HUES48 (cell line): ENCODE data around the gene HOXD10.

Experiments used
- H3K27ac ChIP-seq: one replicate; pipeline ENCODE4 v1.7.0; 2013; ENCODE audit warnings: low read depth, low read length, inconsistent platforms
- H3K27me3 ChIP-seq: 2 replicates; pipeline ENCODE4 v1.6.1; 2013; ENCODE audit warnings: mild to moderate bottlenecking, low read length; ENCODE audit not compliant: control insufficient read depth, insufficient read depth
- H3K36me3 ChIP-seq: 2 replicates; pipeline ENCODE4 v1.6.1; 2013; ENCODE audit warnings: low read length; ENCODE audit not compliant: control insufficient read depth, insufficient read depth
- H3K4me1 ChIP-seq: 2 replicates; pipeline ENCODE4 v1.6.1; 2013; ENCODE audit warnings: mild to moderate bottlenecking, low read length; ENCODE audit not compliant: control insufficient read depth, insufficient read depth
- H3K4me3 ChIP-seq: 2 replicates; pipeline ENCODE4 v1.5.1; 2013; ENCODE audit warnings: mild to moderate bottlenecking, low read depth, low read length
- H3K9ac ChIP-seq: 2 replicates; pipeline ENCODE4 v1.6.1; 2013; ENCODE audit warnings: mild to moderate bottlenecking, low read depth, low read length, moderate library complexity
- H3K9me3 ChIP-seq: 2 replicates; pipeline ENCODE4 v1.6.1; 2013; ENCODE audit warnings: low read length; ENCODE audit not compliant: control insufficient read depth, insufficient read depth

The HOXD10 gene

DNA sequence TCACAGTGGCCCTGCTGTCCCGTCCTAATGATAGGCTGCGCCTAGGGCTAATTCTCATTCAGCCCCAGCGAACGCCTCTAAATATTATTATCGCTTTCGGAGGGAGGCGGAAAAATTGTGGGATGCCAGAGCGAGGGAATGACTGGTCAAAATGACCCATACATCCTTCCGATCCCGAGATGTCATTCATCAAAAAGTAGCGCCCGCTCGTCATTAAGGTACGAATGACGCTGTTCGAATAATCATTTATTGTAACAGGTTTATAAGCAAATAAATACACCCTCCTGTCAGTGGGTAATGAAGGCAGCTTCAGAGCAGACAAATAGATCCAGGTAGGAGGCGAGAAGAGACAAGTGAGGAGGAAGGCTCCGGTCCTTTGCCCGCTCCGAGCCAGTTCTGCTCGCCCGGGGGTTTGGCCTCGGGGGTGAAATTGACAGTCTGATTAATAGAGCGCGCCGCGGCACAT is 32.7 kb upstream of the HOXD10 start, which contains the start of gene EVX2:
EVX2 (minus strand) TSS at position 167 of the 466 bp plus-strand sequence. CDS start 186 bp downstream, outside the sequence.
- Histone ChIP-seq H3K4me3 (no peak within 1 kb of the TSS), H3K9me3 (no peaks in the 10 kb centered on the region), H3K27me3 (peaks cover 98% of the 10 kb centered on the region), H3K36me3 (no peaks in the 10 kb centered on the region), H3K27ac (no peak within 1 kb of the TSS), H3K9ac (no peak within 1 kb of the TSS), H3K4me1 (peaks cover 14% of the 10 kb centered on the region)

DNA sequence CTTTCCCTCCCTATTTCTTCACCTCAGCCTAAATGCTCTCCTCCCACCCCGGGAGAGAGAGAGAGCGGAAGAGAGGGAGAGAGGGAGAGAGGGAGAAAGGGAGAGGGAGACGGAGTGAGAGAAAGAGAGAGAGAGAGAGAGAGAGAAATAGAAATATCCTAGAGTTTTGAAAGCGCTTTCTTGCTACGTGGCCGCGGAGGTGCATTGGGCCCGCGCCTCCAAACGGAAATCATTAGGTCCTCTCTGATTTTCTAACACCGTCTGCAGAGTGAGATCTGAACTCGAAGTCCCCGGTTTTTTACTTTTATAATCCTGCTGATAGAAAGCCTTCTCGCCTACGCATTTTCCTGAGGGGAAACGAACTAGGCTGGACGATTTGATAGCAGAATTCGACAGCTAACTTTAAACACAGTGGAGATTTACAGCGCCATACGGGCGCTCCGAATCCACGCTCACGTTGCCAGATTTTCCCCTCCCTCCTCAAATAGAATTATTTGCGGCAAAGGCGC is 31.9 kb upstream of the HOXD10 start:
- H3K4me1 ChIP-seq = peaks cover 17% of the 10 kb centered on the region
- no peak overlapping the region for H3K4me3 ChIP-seq
- H3K9me3 ChIP-seq = no peaks in the 10 kb centered on the region
- no peaks in the 10 kb centered on the region for H3K36me3 ChIP-seq
- H3K9ac ChIP-seq = no peak overlapping the region
- no peak overlapping the region for H3K27ac ChIP-seq
- H3K27me3 ChIP-seq = peaks cover 98% of the 10 kb centered on the region

DNA sequence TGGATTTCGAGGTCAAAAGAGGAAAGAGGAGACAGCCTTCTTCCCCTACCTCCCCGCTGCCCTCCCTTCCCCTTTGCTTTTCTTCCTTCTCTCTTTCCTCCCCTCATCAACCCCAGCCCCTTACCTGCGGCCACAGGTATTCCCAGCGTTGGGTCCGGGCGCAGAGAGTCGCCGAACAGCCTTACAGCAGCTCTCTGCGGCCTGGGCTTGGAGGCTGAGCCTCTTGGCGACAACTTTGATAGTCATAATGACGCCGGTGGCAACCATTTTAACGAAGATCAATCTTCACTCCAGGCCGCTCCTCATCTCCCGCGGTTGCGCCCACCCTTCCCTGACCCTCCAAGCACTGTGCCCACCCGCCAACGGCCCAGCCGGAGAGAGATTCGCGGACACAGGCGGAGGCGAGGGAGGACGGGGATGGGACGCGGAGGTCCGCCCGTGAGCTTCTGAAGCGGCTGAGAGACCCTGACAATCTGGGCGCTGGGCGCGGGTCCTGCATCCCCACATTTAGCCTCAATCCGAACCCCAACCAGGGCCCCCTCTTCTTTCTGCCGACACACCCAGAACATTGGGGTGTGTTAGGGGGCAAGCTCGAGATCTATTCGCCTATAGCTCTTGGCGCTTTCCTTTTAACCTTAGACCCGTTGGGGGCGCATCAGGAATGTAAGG is 31.3 kb upstream of the HOXD10 start:
- H3K9ac ChIP-seq = no peak overlapping the region
- H3K27ac ChIP-seq = no peak overlapping the region
- H3K4me1 ChIP-seq = peaks cover 17% of the 10 kb centered on the region
- peak overlapping the region; percentile 36; the same call in 1 of the 2 replicates for H3K4me3 ChIP-seq
- H3K36me3 ChIP-seq = no peaks in the 10 kb centered on the region
- H3K9me3 ChIP-seq = no peaks in the 10 kb centered on the region
- H3K27me3 ChIP-seq = peaks cover 100% of the 10 kb centered on the region

DNA sequence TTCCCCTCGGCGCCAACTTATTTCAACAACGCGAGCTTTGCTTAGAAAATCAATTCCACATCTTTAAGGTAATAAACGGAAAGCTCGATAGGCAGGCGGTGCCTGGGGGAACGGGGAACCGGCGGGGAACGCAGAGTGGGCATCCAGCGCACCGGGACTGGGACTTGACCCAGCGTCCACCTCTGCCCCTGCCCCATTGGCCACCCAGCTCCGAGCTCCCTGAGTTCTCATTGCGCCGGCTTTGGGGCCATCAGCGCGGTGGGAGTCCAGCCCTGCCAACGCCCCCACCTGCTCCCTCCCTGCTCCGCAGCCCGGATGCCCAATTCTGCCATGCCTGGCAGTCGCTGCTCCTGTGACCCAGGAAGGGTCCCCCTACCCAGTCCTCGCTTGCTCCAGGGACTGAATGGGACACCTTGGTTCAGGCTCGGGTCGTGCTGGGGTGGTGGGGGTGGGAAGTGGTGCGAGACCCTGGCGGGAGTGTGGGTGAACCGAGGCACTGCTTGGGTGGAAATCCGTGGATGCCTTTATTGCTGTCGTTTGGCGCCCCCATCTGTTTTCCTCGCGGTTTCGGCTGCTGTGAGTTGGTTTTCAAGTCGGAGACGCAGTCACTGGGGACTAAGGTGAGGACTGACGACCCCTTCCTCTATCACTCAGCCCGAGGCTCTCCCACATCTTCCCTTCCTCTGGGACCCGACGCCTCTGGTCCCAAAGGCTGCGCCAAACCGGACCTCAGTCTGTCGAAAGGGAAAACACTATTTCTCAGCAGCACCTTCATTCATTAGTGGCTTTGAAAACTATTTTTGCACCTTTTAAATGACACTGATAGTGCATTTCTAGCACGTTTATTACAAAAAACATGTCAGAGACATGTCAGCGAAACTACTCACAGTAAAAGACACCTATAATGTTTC is 30.5 kb upstream of the HOXD10 start:
- Histone ChIP-seq H3K4me3 (peak overlapping the region; percentile 36; the same call in 1 of the 2 replicates), H3K27me3 (peaks cover 100% of the 10 kb centered on the region), H3K4me1 (peaks cover 17% of the 10 kb centered on the region), H3K9me3 (no peaks in the 10 kb centered on the region), H3K27ac (no peak overlapping the region), H3K9ac (no peak overlapping the region), H3K36me3 (no peaks in the 10 kb centered on the region)

DNA sequence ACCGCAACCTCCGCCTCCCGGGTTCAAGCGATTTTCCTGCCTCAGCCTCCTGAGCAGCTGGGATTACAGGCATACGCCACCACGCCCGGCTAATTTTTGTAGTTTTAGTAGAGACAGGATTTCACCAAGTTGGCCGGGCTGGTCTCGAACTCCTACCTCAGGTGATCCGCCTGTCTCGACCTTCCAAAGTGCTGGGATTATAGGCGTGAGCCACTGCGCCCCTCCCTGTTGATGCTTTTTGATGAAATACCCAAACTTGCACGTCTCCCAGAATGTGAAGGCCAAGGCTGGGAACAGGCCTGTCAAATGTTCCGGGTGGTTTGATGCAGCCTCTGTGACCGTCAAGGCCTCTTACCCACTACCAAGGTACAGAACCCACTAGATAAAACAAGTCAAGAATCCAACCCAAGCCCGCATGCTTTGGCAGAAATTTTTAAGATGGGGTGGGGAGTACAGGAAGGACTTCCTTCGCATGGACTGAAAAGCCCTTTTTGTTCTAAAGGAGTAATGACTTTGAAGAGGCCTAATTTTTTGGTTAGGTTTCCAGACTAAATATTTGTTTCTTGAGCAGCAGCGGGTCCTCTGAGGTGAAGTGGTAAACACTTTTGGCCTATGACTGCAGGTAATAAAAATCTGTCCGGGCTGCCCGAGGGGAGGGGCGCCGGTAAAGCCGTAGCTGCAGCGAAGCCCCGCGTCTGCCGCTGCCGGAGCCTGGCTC is 29.1 kb upstream of the HOXD10 start:
- Histone ChIP-seq H3K4me3 (peak overlapping the region; percentile 41), H3K9ac (no peak overlapping the region), H3K27me3 (peaks cover 99% of the 10 kb centered on the region), H3K4me1 (peaks cover 20% of the 10 kb centered on the region), H3K36me3 (no peaks in the 10 kb centered on the region), H3K27ac (no peak overlapping the region), H3K9me3 (no peaks in the 10 kb centered on the region)

DNA sequence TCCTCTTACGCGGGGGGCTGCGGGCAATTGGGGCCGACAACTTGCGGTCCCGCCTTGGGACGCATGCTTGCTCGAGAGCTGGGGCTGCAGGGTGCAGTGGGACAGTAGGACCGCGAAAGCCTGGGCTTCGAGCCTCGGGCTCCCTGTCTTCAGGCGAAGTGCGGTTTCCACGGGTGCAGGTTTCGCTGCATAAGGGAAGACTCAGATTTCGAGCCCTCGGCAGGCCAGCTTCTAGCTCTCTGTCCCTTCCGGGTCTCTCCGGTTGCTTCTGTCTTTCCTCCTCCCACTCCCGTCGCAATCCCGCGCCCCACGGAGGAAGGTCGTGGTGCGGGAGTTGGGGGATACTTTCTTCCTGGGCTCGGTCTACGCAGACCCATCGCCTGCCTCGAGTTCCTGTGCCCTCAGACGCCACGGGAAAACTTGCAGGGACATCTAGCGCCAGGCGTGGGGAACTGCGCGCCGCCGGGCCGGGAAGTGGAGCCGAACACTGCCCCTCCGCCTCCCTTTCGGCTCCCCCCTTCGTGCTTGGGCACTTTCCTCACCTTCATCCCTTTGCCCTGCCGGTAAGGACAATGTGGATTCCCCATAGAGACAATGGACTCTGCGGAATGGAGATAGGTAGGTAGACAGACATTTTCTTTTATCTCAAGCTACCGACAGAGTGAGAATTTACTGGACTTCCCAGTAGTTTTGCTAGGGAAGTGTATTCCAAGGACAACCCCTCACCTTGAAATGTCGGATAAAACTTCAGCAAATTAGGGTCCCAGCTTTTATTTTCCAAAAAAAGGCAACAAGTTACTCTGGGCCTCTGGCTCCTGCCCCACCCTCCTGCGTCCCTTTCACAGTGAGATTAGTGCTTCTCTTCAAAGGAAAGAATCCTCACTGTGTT is 28.3 kb upstream of the HOXD10 start:
- H3K9ac ChIP-seq = no peak overlapping the region
- no peak overlapping the region for H3K27ac ChIP-seq
- peak overlapping the region; percentile 41 for H3K4me3 ChIP-seq
- H3K9me3 ChIP-seq = no peaks in the 10 kb centered on the region
- no peaks in the 10 kb centered on the region for H3K36me3 ChIP-seq
- H3K27me3 ChIP-seq = peaks cover 99% of the 10 kb centered on the region
- peaks cover 23% of the 10 kb centered on the region for H3K4me1 ChIP-seq

DNA sequence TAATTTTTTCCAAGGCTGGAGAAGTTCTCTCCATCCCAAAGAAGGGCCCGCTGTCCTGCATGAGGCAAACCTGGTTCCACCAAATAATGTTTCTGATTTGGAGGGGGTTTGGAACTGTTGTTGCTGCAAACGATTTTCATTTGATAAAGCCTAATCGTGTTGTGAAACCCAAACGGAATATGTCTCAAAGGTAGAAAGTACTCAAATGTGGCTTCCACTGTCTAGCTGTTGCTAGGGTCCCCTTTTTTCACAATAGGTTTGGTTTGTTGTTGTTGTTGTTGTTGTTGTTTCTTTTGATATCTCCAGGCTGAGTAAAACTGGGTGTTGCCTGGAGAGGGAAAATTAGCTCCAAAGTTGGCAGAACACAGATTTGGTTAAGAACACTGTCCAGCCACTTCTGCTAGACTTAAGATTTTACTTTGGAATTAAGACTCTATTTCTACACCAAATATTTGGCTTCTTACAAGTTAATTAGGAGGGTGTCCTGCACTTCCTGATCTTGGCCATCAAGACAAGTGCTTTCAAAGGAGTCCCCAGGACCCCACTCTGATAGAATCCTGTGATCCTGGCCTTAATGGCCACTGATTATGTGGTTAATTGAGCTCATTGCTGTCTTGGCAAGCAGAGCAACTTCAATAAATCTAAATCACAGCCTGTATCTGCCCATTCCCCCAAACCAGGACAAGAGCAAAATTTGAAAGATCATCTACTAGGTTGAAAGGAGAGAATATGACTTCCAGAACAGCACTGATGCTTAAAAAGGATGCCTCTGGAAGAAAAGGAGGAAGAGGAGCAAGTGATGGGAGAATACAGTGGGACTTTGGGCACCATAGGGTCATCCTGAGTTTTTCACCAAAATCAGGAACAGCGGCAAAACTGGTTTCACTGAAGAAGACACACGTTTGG is 27.4 kb upstream of the HOXD10 start:
- Histone ChIP-seq H3K27me3 (peaks cover 99% of the 10 kb centered on the region), H3K4me3 (no peak overlapping the region), H3K27ac (no peak overlapping the region), H3K36me3 (no peaks in the 10 kb centered on the region), H3K9me3 (no peaks in the 10 kb centered on the region), H3K4me1 (peaks cover 27% of the 10 kb centered on the region), H3K9ac (no peak overlapping the region)

DNA sequence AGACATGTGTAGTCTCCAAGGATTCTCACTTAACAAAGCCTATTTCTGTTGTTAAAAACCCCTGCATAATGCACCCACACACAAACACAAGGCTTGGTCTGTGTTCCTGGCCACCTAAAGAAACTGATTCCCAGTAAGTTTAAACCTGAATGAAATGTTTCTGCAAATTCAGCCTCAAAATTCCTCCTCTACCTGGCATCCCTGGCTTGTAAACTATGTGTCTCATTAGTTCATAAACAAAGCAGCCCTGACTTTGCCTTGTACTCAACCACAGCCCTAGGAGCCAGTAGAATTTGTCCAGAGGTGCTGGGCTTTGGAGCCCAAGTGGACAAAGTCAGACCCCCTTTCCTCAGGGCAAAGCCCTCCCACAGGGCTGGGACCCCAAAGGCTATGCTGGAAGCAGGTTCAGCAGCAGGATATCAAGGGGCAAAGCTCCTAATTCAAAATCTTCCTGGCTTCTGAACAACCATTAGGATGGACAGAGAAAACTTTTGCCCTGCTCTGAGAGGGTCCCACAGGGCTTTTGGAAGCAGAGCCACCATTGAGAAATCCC is 26.7 kb upstream of the HOXD10 start:
- Histone ChIP-seq H3K4me3 (no peak overlapping the region), H3K27me3 (peaks cover 99% of the 10 kb centered on the region), H3K36me3 (no peaks in the 10 kb centered on the region), H3K9ac (no peak overlapping the region), H3K27ac (no peak overlapping the region), H3K9me3 (no peaks in the 10 kb centered on the region), H3K4me1 (peaks cover 27% of the 10 kb centered on the region)

DNA sequence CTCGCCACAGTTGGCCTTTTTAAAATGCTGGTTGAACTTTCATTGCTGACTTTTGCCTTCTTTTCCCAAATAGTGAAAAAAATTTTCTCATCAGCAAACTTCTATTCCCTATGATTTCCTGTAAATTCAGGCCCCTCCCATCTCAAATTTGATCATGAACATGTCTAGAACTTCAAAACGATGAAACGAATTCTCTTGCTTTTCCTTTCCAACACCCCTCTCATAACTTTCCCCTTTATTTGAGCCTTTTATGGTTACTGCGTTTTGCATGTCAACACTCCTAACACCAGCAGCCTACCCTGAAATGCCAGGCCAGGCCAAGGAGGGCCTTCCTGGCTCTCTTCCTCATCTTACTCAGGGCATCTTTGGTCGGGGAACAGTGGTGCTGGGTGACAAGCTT is 25.7 kb upstream of the HOXD10 start:
- H3K27ac ChIP-seq = no peak overlapping the region
- no peaks in the 10 kb centered on the region for H3K36me3 ChIP-seq
- no peak overlapping the region for H3K4me3 ChIP-seq
- H3K4me1 ChIP-seq = peaks cover 23% of the 10 kb centered on the region
- H3K9me3 ChIP-seq = no peaks in the 10 kb centered on the region
- H3K9ac ChIP-seq = no peak overlapping the region
- peaks cover 99% of the 10 kb centered on the region for H3K27me3 ChIP-seq
